Cardiac muscle cell (in vitro differentiated cells and primary cell): Measurements from ENCODE around the gene ZIC2. TPM values are rescaled to one million over a fixed set of nuclear protein-coding genes. Genes with fewer than 3 reads are reported as not detected.

ENCODE experiments used
- DNase-seq, 2 donors: peaks; one replicate each; pipeline versions ENCODE4 v3.0.0 to v3.0.0-alpha.2; 2010 to 2017; ENCODE audit warnings: low read depth in 1 of 2, low spot score in 1 of 2
- H3K27ac ChIP-seq: fragments of 200-600 bp; sonication (generic); 2 replicates; pipeline ENCODE4 v1.5.1; 2016
- H3K27me3 ChIP-seq: fragments of 200-600 bp; sonication (generic); 2 replicates; pipeline ENCODE4 v1.6.0; 2016; ENCODE audit warnings: control low read depth
- H3K36me3 ChIP-seq: fragments of 200-600 bp; sonication (generic); 2 replicates; pipeline ENCODE4 v1.5.1; 2016; ENCODE audit warnings: control low read depth
- H3K4me1 ChIP-seq: fragments of 200-600 bp; sonication (generic); 2 replicates; pipeline ENCODE4 v1.8.1; 2017; ENCODE audit warnings: low read depth, mild to moderate bottlenecking, mixed run types
- H3K4me3 ChIP-seq: fragments of 200-600 bp; sonication (generic); 2 replicates; pipeline ENCODE4 v1.5.1; 2016; ENCODE audit warnings: mild to moderate bottlenecking
- H3K9me3 ChIP-seq: fragments of 200-600 bp; sonication (generic); 2 replicates; pipeline ENCODE4 v1.5.1; 2017; ENCODE audit warnings: low read depth, mild to moderate bottlenecking, control low read depth
- polyA plus RNA-seq: library from polyadenylated mRNA; unstranded; fragments of >200 nt; fragmentation: Nextera tagmentation; extraction: Ambion mirVana; gene quantifications from 2 replicates; pipeline ENCODE4 v1.2.1, GENCODE V29; 2016
- total RNA-seq: library from RNA; depleted of rRNA; stranded (reverse); fragments of >200 nt; gene quantifications from 2 replicates; pipeline ENCODE4 v1.2.3, GENCODE V29; 2016
- TF ChIP-seq, protein P1 (sequence below): IDR thresholded peaks from 2 replicates; pipeline ENCODE4 v1.5.1; 2012; ENCODE audit warnings: low read depth, mild to moderate bottlenecking, low read length

The ZIC2 gene
- total RNA-seq (0.06 and 0.11 TPM in 2 replicates), polyA plus RNA-seq (0.21 TPM in 1 of 2 replicates, not detected in the other)

DNA sequence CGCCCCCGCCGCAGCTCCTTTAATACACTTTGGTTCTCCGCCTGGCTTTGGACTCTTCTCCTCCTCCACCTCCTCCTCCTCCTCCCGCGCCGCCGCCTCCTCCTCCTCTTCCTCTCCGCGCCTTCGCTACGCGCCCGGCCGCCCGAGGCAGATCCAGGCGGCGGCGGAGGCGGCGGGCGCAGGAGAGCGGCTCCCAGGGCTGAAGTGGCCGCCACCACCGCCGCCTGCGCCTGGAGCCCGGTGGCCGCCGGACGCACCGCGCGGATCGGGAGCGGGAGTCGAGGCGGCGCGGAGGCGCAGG, at the start of gene ZIC2:
Gene ZIC2 (plus strand): TSS at position 50 of the 301 bp plus-strand sequence. CDS start 281 bp downstream, outside the sequence.
- Histone ChIP-seq H3K9me3 (no peaks in the 10 kb centered on the region), H3K36me3 (no peaks in the 10 kb centered on the region), H3K4me1 (no peaks in the 10 kb centered on the region), H3K4me3 (peak within 1 kb of the TSS; percentile 54), H3K27ac (no peak within 1 kb of the TSS), H3K27me3 (peaks cover 96% of the 10 kb centered on the region)
- DNase-seq = peak in 1 of 2 donors; percentile 60
- TF ChIP-seq, protein P1, sequence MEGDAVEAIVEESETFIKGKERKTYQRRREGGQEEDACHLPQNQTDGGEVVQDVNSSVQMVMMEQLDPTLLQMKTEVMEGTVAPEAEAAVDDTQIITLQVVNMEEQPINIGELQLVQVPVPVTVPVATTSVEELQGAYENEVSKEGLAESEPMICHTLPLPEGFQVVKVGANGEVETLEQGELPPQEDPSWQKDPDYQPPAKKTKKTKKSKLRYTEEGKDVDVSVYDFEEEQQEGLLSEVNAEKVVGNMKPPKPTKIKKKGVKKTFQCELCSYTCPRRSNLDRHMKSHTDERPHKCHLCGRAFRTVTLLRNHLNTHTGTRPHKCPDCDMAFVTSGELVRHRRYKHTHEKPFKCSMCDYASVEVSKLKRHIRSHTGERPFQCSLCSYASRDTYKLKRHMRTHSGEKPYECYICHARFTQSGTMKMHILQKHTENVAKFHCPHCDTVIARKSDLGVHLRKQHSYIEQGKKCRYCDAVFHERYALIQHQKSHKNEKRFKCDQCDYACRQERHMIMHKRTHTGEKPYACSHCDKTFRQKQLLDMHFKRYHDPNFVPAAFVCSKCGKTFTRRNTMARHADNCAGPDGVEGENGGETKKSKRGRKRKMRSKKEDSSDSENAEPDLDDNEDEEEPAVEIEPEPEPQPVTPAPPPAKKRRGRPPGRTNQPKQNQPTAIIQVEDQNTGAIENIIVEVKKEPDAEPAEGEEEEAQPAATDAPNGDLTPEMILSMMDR = no peak

DNA sequence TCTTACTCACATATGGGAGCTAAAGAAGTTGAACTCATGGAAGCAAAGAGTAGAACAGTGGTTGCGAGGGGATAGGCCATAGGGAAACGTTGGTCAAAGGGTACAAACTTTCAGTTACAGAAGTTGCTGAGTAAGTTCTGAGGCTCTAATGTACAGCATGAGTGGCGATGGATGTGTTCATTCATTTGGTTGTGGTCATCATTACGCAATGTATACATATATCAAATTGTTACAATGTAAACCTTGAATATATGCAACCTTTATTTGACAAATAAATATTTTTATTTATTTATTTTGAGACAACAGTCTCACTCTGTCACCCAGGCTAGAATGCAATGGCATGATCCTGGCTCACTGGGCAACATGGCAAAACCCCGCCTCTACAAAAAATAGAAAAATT, 48.7 kb upstream of the ZIC2 start:
- no peak for DNase-seq
- TF ChIP-seq, protein P1 = no peak
- no peaks in the 10 kb centered on the region for H3K9me3 ChIP-seq
- H3K36me3 ChIP-seq = no peaks in the 10 kb centered on the region
- peaks cover 6% of the 10 kb centered on the region for H3K4me1 ChIP-seq
- H3K4me3 ChIP-seq = no peak overlapping the region
- H3K27ac ChIP-seq = no peak overlapping the region
- H3K27me3 ChIP-seq = no peaks in the 10 kb centered on the region

GRCh38 chr13:99935772-99936171, 45.8 kb upstream of the ZIC2 start:
- H3K4me3 ChIP-seq = no peak overlapping the region
- no peak for DNase-seq
- no peaks in the 10 kb centered on the region for H3K4me1 ChIP-seq
- TF ChIP-seq, protein P1 = no peak
- no peak overlapping the region for H3K27ac ChIP-seq
- no peaks in the 10 kb centered on the region for H3K9me3 ChIP-seq
- H3K36me3 ChIP-seq = no peaks in the 10 kb centered on the region
- no peaks in the 10 kb centered on the region for H3K27me3 ChIP-seq

DNA sequence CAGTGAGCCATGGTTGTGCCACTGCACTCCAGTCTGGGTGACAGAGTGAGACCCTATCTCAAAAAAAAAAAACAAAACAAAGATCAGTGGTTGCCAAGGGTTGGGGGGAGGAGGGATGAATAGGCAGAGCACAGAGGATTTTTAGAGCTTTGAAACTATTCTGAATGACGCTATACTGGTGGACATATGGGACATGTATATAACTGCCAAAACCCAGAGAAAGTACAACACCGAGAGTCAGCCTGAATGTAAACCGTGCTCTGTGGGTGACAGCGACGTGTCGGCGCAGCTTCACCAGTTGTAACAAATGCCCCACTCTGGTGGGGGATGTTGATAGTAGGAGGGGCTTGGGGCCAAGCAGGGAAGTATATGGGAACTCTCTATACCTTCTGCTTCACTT, 42.9 kb upstream of the ZIC2 start:
- Histone ChIP-seq H3K27ac (no peak overlapping the region), H3K36me3 (no peaks in the 10 kb centered on the region), H3K9me3 (no peaks in the 10 kb centered on the region), H3K4me1 (no peaks in the 10 kb centered on the region), H3K27me3 (no peaks in the 10 kb centered on the region), H3K4me3 (no peak overlapping the region)
- DNase-seq = no peak
- TF ChIP-seq, protein P1 = no peak

- no peak for DNase-seq
- no peaks in the 10 kb centered on the region for H3K27me3 ChIP-seq
- TF ChIP-seq, protein P1 = no peak
- no peak overlapping the region for H3K4me3 ChIP-seq
- H3K4me1 ChIP-seq = no peaks in the 10 kb centered on the region
- H3K9me3 ChIP-seq = no peaks in the 10 kb centered on the region
- H3K27ac ChIP-seq = no peak overlapping the region
- no peaks in the 10 kb centered on the region for H3K36me3 ChIP-seq
Observed at GRCh38 chr13:99941086-99941485, 40.5 kb upstream of the ZIC2 start.

GRCh38 chr13:99941911-99942310, 39.7 kb upstream of the ZIC2 start:
- Histone ChIP-seq H3K4me3 (no peak overlapping the region), H3K27me3 (no peaks in the 10 kb centered on the region), H3K36me3 (no peaks in the 10 kb centered on the region), H3K27ac (no peak overlapping the region), H3K9me3 (no peaks in the 10 kb centered on the region), H3K4me1 (no peaks in the 10 kb centered on the region)
- TF ChIP-seq, protein P1 = no peak
- no peak for DNase-seq
